ENCODE results near the gene MAP4K2. TPM values are rescaled to one million over a fixed set of nuclear protein-coding genes. Genes with fewer than 3 reads are reported as not detected.

Gene MAP4K2
- total RNA-seq, 1 donor from 2014 or later, result 7.5 TPM

GRCh38 chr11:64751580-64751979 lies 51.4 kb downstream of the MAP4K2 start:
- Histone ChIP-seq H3K27me3 (ENCODE audit: low read depth) (no peaks in the 10 kb centered on the region), H3K9me3 (replicated peaks) (no peaks in the 10 kb centered on the region), H3K36me3 (peaks cover 35% of the 10 kb centered on the region), H3K27ac (replicated peaks) (no peak overlapping the region), H3K4me1 (peaks cover 6% of the 10 kb centered on the region), H3K4me3 (no peak overlapping the region)
- intact Hi-C loops (cut with micrococcal nuclease), result no loop called here
- no peak for DNase-seq
- TF ChIP-seq CTCF (IDR thresholded peaks at IDR 0.05; ENCODE audit: borderline replicate concordance), result no peak

DNA sequence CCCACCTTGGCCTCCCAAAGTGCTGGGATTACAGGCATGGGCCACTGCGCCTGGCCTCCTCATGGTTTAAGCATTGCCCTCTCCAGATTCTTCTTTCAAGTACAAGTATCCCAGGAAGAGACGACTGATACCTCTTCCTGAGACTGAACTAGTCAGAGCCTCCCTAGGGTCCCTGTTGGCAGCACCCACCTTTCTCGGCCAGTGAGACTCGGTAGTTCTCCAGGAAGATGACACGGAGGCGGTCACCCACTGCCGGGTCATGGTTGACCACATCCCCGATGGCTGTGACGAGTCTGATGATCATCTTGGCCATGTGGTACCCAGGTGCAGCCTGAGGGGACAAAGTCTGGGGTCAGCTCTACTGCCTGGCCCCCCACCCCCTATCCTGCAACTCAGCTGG lies 51.9 kb downstream of the MAP4K2 start:
- no peaks in the 10 kb centered on the region for H3K27me3 ChIP-seq (ENCODE audit: low read depth)
- no peak for TF ChIP-seq CTCF (IDR thresholded peaks at IDR 0.05; ENCODE audit: borderline replicate concordance)
- peaks cover 6% of the 10 kb centered on the region for H3K4me1 ChIP-seq
- peaks cover 35% of the 10 kb centered on the region for H3K36me3 ChIP-seq
- H3K4me3 ChIP-seq, result no peak overlapping the region
- no peaks in the 10 kb centered on the region for H3K9me3 ChIP-seq (replicated peaks)
- intact Hi-C loops (cut with micrococcal nuclease), result no loop called here
- no peak overlapping the region for H3K27ac ChIP-seq (replicated peaks)
- no peak for DNase-seq

DNA sequence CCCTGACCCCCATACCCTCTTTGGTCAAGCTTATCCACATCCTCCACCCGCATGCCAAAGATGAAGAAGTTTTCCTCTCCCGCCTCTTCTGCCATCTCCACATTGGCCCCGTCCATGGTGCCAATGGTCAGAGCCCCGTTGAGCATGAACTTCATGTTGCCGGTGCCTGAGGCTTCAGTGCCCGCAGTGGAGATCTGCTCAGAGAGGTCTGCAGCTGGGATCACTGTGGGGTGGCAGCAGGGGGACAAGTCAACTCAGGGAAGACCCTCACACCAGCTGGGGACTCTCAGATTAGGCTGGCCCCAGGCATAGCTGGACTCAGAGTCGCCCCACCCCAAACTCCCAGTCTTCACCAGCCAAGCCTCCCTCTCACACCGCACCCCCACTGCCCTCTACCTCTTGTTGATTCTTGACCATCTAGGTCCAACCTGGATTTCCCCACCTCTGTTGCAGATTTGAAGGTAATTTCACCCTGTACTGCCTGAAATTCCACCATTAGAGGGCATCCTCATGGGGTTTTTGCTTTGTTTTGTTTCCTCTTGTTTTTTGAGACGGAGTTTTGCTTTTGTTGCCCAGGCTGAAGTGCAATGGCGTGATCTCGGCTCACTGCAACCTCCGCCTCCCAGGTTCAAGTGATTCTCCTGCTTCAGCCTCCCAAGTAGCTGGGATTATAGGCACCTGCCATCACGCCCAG lies 52.5 kb downstream of the MAP4K2 start:
- H3K27ac ChIP-seq (replicated peaks), result no peak overlapping the region

GRCh38 chr11:64747961-64748665 lies 54.9 kb downstream of the MAP4K2 start:
- peak; percentile 5 for DNase-seq
- H3K27ac ChIP-seq (replicated peaks), result no peak overlapping the region
- H3K36me3 ChIP-seq, result peaks cover 27% of the 10 kb centered on the region
- peaks cover 31% of the 10 kb centered on the region for H3K4me1 ChIP-seq
- no peaks in the 10 kb centered on the region for H3K9me3 ChIP-seq (replicated peaks)
- no peaks in the 10 kb centered on the region for H3K27me3 ChIP-seq (ENCODE audit: low read depth)
- H3K4me3 ChIP-seq, result no peak overlapping the region
- intact Hi-C loops (cut with micrococcal nuclease), result no loop called here
- TF ChIP-seq CTCF (IDR thresholded peaks at IDR 0.05; ENCODE audit: borderline replicate concordance), result no peak

More for the DNA sequence above, 52.5 kb downstream of the MAP4K2 start:
- peaks cover 10% of the 10 kb centered on the region for H3K4me1 ChIP-seq
- no peak for TF ChIP-seq CTCF (IDR thresholded peaks at IDR 0.05; ENCODE audit: borderline replicate concordance)
- H3K9me3 ChIP-seq (replicated peaks), result no peaks in the 10 kb centered on the region
- H3K36me3 ChIP-seq, result peaks cover 35% of the 10 kb centered on the region
- no peak overlapping the region for H3K4me3 ChIP-seq
- no peaks in the 10 kb centered on the region for H3K27me3 ChIP-seq (ENCODE audit: low read depth)
- intact Hi-C loops (cut with micrococcal nuclease), result no loop called here
- no peak for DNase-seq

- peaks cover 47% of the 10 kb centered on the region for H3K4me1 ChIP-seq
Observed at GRCh38 chr11:64746486-64746885, 56.5 kb downstream of the MAP4K2 start.

More at GRCh38 chr11:64746486-64746885, 56.5 kb downstream of the MAP4K2 start:
- DNase-seq, result no peak
- Histone ChIP-seq H3K36me3 (peaks cover 10% of the 10 kb centered on the region), H3K27me3 (ENCODE audit: low read depth) (no peaks in the 10 kb centered on the region), H3K27ac (replicated peaks) (peak overlapping the region; percentile 99), H3K9me3 (replicated peaks) (no peaks in the 10 kb centered on the region), H3K4me3 (peak overlapping the region; percentile 77)
- no peak for TF ChIP-seq CTCF (IDR thresholded peaks at IDR 0.05; ENCODE audit: borderline replicate concordance)
- intact Hi-C loops (cut with micrococcal nuclease), result no loop called here

All from left ventricle myocardium inferior (tissue), 1 donor.